Epithelial cell of prostate (primary cell): Measurements from ENCODE around the gene KRTAP3-2.

Source experiments
- DNase-seq: peaks from one replicate; pipeline ENCODE4 v3.0.0-alpha.2; 2011; ENCODE audit warnings: low read depth, low spot score
- H3K27ac ChIP-seq: fragments of 450-650 bp; 2 replicates; pipeline ENCODE4 v1.5.1; 2017; ENCODE audit warnings: mild to moderate bottlenecking

The KRTAP3-2 gene

DNA sequence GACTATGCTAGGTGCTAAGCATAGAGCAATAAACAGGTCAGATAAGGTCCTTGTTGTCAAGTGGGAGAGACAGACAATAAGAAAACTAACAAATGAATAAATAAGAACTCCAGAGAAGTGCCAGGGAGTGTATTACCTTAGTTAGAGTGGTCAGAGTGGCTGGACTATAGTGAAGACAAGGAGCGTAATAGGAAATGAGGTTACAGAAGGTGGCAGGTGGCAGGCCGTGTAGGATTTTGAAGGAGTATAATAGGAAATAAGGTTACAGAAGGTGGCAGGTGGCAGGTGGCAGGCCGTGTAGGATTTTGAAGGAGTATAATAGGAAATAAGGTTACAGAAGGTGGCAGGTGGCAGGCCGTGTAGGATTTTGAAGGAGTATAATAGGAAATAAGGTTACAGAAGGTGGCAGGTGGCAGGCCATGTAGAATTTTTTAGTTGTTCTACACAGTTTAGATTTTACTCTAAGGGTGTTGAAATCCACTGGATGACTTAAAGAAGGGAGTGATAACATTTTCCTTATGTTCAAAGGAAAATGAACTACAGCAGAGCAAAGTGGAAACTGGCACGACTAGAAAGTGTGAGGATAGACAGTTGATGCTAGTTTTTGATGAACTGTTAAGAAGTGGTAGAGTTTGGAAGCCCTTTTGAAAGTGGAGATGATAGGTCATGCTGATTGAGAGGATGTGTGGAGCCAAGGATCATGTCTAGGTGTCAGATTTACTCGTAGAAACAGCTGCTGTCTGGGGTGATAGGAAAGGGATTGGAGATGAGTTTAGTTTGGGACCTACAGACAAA, 12.8 kb upstream of the KRTAP3-2 start:
- no peak for DNase-seq
- H3K27ac ChIP-seq = no peak overlapping the region

DNA sequence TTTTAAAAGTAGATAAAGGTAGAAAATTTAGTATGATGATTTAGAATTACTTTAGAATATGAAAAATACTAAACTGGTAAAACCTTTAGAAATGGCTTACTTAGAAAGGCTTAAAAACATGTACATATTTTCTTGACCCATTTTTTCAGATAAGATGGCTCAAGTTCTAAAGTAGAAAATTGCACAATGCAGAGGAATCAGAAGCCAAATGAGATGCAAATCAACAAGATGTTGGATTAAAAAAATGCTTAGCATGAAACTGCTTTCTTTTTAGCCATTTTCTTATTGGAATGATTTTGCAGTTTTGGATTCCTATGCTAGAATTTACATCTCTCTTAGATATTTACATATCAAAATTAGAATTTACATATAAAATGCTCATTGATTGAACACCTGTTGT, 10.7 kb upstream of the KRTAP3-2 start:
- no peak for DNase-seq
- no peak overlapping the region for H3K27ac ChIP-seq

GRCh38 chr17:41009936-41010335, 10.2 kb upstream of the KRTAP3-2 start:
- H3K27ac ChIP-seq = no peak overlapping the region
- DNase-seq = no peak

DNA sequence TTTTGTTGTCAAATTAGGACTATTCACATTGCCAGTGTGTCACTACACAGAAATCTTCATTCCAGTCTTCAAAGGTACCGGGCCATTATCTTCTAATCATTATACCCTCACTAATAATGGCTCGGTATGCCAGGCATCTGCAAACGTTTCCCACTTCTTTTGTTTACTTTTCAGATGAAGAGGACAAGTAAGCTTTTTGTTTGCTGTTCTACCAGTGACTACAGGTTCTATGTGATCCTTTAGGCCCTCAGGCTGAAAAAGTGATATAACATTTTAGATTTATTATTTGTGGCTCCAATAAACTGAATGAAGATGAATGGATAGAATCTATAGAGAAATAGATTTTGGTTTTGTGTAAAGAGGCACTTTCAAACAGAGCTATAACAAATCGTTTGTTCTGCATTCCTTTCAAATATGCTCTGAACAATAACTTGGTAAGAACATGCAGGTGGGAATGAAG, 9.6 kb upstream of the KRTAP3-2 start:
- no peak overlapping the region for H3K27ac ChIP-seq
- DNase-seq = no peak

DNA sequence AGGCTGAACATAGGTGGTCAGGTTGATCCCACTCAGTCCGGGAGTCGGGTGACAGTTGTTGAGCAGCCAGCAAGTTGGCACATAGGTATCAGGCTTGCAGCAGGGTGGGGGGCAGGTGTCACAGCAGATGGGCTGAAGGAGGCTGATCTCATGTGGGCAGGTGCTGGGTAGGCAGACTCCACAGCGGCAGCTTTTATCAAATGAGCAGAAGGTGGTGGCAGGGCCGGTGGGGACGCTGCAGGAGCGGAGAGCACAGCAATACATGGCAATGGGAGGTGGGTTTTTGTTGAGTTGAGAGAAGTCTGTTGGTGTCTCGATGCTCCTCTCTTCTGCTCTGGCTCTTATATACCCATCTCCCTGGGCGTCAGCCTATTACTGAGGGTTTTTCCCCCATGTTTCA, 9.1 kb upstream of the KRTAP3-2 start, which contains the start of gene KRTAP3-1:
TSS of gene KRTAP3-1 (minus strand) at position 318 of the 400 bp plus-strand sequence. CDS start at position 264, 54 bp downstream.
- H3K27ac ChIP-seq = no peak within 1 kb of the TSS
- DNase-seq = no peak

GRCh38 chr17:41004397-41004796, 4.7 kb upstream of the KRTAP3-2 start:
- no peak overlapping the region for H3K27ac ChIP-seq
- no peak for DNase-seq

DNA sequence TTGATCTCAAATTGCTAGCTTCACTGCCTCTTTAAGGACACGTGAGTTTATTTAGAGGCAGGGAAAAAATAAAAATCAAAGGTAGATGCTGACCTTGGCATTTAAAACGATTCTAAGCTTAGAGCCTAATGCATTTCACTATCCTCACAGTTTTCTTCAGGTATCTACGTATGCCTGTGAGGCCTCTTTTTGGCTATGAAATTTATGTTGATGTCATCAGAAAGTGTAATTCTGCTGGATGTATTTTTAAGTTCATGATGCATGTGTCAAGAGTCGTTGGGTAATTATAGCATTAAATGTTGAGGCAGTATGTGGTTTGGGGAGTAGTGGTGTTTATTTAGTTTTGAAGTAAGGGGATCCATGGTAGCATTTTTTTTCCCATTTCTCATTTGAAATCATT, 4.2 kb upstream of the KRTAP3-2 start:
- no peak overlapping the region for H3K27ac ChIP-seq
- DNase-seq = no peak

DNA sequence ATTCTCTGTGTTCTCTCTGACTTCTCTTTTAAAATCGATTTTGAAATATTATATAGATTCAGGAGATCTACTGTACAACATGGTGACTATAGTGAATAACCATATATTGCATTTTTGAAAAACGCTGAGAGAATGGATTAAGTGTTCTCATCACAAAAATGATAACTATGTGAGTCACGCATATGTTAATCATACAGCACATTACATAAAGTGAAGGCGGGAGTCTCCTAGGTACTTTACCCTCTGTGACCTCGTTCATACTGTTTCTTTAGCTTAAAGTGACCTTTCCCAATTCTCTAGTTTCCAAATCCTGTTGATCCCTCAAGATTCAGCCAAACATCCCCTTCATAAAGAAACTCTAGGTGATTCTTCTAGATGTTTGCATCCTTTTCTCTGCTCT, 3.1 kb upstream of the KRTAP3-2 start:
- no peak for DNase-seq

DNA sequence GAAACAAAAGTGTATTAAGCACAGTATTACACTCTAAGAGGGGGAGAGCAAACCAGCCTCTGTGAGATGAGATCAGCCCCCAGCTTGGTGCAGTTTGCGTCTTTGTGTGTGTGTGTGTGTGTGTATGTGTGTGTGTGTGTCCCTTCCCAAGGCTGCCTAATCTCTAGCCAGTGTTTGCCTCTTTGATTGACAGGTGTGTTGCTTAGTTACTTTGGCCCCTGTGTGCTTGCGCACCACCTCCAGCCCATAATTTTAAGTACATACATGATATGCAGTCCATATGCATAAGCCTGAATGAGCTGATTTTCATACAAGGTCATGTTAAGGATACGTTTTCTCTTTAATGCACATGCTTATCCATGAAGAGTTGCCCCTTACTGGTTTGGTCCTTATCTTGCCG, 2.1 kb upstream of the KRTAP3-2 start:
- no peak for DNase-seq
- H3K27ac ChIP-seq = no peak overlapping the region

More for the DNA sequence above, 3.1 kb upstream of the KRTAP3-2 start:
- H3K27ac ChIP-seq = peak overlapping the region; percentile 32

- DNase-seq = no peak
- H3K27ac ChIP-seq = no peak overlapping the region
Measured at GRCh38 chr17:40997361-40997760, 2.3 kb downstream of the KRTAP3-2 start.

DNA sequence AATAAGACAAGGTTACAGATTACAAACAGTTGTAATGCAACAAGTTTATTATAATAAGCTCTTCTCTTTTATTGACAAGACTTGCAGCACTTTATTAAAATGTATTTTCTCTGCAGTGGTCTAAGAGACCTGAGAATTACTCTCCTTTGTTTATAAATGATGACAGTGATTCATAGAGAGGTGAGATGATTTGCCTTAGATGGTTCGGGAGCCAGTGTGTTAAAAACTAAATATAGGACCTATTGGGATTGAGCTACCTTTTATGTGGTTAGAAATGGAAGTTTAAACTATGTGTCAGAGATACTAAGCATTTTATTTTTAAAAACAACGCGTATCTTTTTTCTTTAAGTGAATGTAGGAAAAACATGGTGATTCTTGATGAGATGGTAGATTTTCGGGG, 2.9 kb downstream of the KRTAP3-2 start:
- DNase-seq = no peak
- H3K27ac ChIP-seq = no peak overlapping the region

- DNase-seq = no peak
- H3K27ac ChIP-seq = no peak overlapping the region
Measured at GRCh38 chr17:40995116-40995515, 4.6 kb downstream of the KRTAP3-2 start.

GRCh38 chr17:40993839-40994238, 5.9 kb downstream of the KRTAP3-2 start, which contains the start of gene KRTAP3-3:
Gene KRTAP3-3 (minus strand): TSS chr17:40994164. CDS start chr17:40994097, 67 bp downstream.
- no peak for DNase-seq
- H3K27ac ChIP-seq = no peak within 1 kb of the TSS

DNA sequence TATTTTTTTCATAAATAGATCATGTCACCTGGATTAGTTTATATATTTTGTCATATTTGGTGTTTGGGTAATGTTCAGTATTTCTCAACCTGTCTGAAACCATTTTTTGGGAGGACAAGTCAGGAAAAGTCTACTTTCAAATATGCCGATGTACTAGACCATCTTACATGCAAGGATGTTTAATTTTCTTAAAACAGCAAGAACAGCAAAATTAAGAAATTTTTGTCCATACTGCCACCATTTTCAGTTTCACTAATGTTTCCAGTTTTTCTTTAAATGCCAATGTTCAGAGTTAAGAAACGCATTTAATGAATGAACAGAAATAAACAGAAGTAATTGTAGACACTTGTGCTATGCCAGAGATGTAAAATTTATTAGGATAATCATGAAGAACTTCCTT, 6.6 kb downstream of the KRTAP3-2 start:
- DNase-seq = no peak
- H3K27ac ChIP-seq = no peak overlapping the region

GRCh38 chr17:40992666-40993065, 7.0 kb downstream of the KRTAP3-2 start:
- DNase-seq = no peak
- H3K27ac ChIP-seq = no peak overlapping the region

- H3K27ac ChIP-seq = no peak overlapping the region
- DNase-seq = no peak
Measured at GRCh38 chr17:40986920-40987319, 12.8 kb downstream of the KRTAP3-2 start.

DNA sequence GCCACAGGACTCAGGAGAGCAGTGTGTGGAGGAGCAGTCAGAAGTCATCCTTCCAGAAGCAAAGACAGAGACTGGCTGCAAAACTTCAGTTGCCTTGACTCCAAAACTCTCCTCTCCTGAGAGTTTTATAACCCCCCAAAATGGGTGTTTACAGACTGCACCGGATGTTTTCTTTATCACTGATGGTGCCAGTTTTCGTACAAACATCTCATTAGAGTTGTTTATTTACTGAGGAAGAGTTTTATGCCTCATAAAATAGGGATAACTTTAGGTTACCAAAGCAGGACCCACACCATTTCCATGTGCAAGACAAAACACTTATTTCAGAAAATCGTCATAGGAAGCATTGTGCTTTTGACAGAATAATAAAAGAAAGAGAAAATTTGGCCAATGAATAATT, 15.5 kb downstream of the KRTAP3-2 start, which contains the start of gene KRT40:
TSS of gene KRT40 (minus strand) at position 101 of the 400 bp plus-strand sequence. CDS start at position 48, 53 bp downstream.
- no peak within 1 kb of the TSS for H3K27ac ChIP-seq
- DNase-seq = no peak

GRCh38 chr17:40981115-40981514, 18.6 kb downstream of the KRTAP3-2 start:
- DNase-seq = no peak
- no peak overlapping the region for H3K27ac ChIP-seq

GRCh38 chr17:40980596-40980995, 19.1 kb downstream of the KRTAP3-2 start:
- no peak for DNase-seq
- no peak overlapping the region for H3K27ac ChIP-seq

DNA sequence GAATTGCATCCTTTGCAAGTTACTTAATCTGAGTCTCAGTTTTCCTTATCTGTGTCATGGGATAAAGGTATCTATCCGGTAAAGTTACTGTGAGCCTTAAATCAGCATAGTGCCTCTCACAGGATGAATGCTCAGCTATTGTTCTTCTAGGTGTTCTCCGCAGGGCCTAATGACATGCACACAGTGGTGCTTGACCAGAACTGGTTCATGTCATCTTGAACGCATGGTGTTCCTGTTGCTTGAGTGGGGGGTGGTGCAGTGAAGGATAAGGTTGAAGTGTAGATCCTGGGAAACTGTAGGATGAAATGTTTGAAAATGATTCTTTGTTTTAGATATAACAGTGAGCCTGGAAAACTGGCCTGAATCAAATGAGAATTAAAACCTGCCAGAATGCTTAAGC, 19.6 kb downstream of the KRTAP3-2 start:
- H3K27ac ChIP-seq = no peak overlapping the region
- no peak for DNase-seq

- H3K27ac ChIP-seq = no peak overlapping the region
- no peak for DNase-seq
Measured at GRCh38 chr17:40978575-40979151, 21.0 kb downstream of the KRTAP3-2 start.
